HG02840 (cell line): ENCODE measurements around the gene OSCAR.
"Not testable (repeated sequence)": the region's sequence is repeated elsewhere in the genome, so short reads cannot be mapped to it uniquely, and the experiment has no call there.

Experiments used
- ATAC-seq: cut with Tn5 transposase; IDR thresholded peaks from one replicate; pipeline ENCODE4 v1.9.1; 2021; ENCODE audit warnings: mild to moderate bottlenecking, moderate library complexity, moderate number of reproducible peaks; ENCODE audit not compliant: unreplicated experiment, low FRiP score

OSCAR gene

DNA sequence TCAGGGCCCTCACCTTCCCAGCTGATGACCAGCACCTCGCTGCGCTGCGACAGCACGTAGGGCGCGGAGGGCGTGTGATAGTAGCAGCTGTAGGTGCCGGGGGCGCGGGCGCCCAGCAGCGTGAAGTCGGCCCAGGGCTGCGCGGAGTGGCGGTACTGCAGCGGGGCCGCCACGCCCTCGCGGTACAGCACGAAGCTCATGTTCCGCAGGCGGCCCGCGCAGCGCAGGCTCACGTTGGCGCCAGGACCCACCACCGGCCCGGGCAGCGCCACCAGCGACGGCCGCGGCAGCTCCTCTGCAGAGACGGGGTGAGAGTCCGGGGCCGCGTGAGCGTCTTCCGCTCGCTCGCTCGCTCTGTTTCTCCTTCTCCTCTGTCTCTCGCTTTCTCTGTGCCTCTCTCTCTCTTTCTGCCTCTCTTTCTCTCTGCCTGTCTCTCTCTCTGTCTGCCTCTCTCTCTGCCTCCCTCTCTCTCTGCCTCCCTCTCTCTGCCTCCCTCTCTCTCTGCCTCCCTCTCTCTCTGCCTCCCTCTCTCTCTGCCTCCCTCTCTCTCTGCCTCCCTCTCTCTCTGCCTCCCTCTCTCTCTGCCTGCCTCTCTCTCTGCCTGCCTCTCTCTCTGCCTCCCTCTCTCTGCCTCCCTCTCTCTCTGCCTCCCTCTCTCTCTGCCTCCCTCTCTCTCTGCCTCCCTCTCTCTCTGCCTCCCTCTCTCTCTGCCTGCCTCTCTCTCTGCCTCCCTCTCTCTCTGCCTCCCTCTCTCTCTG lies 4.6 kb downstream of the OSCAR start:
- ATAC-seq, result not testable (repeated sequence)

DNA sequence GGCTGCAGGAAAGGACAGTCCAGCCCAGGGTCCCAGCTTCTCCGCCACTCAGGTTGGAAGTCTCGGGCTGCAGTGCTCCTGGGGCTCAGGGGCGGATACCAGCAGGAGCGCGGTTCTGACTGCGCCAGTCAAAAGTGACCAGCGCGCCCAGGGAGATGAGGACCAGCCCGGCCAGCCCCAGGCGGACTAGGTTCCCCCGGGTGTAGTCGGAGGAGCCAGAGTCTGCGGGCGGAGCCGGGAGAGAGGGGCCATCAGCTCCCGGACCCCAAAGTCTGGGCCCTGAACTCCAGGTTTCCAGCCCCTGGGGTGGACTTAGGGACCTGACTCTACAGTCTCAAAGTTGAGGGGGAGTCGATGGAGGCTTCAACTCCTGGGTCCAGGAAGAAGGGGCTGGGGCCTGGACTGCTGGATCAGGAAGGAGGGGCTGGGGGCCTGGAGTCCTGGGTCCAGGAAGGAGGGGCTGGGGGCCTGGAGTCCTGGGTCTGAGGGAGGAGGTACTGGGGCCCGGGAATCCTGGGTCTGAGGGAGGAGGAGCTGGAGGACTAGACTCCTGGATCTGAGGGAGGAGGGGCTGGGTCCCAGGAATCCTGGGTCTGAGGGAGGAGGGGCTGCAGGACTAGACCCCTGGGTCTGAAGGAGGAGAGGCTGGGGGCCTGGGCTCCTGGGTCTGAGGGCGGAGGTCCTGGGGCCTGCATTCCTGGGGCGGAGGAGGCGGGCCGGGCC lies 5.3 kb downstream of the OSCAR start:
- no peak for ATAC-seq

DNA sequence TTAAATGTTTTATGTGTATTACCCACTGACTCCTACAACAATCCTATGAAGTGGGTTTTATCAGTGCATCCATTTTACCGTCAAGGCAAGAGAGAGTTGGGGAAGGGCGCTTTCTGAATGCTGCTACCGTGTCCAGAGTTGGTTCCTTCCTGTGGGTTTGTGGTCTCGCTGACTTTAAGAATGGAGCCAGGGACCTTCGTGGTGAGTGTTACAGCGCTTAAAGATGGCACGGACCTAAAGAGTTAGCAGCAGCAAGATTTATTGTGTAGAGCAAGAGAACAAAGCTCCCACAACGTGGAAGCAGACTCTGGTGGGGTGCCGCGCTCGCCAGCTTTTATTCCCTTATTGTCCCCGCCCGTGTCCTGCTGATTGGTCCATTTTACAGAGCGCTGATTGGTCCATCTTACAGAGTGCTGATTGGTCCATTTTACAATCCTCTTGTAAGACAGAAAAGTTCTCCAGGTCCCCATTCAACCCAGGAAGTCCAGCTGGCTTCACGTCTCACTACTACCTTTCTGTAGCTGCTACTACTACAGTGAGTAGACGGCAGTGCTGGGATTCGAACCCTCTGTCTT lies 6.1 kb downstream of the OSCAR start:
- ATAC-seq, result no peak

DNA sequence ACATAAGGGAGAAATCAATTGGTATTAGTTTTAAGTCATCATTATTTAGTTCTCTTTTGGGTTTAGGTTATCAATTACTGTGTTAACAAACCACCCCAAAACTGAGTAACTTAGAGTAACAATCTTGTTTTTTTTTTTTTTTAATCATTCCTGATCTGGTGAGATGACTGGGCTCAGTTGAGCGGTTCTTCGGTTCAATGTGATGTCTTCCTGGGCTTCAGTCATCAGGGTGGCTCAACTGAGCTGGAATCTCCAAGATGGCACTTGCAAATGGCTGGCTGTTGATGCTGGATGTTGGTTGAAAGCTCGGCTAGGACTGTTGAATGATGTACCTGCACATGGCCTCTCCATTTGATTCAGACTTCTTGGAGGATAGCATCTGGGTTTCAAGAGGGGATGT lies 16.2 kb downstream of the OSCAR start:
- no peak for ATAC-seq

DNA sequence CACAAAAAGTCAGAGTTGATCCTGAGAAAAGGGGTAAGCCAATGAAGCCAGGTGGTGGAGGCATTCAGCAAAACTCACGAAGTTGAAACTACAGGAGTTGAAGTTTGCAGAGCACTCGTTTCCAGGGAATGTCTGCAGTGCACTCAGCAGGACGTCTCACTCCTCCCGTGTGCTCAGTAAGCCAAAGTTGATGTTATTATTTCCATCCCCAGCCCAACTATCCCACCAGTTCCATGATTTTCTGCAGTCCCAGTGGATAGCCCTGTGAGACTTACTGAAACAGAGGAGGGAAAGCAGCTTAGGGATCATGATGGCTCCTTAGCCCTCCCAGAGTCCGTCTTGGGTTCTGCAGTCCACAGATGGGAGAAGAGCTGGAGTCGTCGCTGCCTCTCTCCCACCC lies 19.6 kb downstream of the OSCAR start, which contains the start of gene TARM1:
TSS of gene TARM1 (minus strand) at position 334 of the 400 bp plus-strand sequence. CDS start at position 309, 25 bp downstream.
- ATAC-seq, result no peak

DNA sequence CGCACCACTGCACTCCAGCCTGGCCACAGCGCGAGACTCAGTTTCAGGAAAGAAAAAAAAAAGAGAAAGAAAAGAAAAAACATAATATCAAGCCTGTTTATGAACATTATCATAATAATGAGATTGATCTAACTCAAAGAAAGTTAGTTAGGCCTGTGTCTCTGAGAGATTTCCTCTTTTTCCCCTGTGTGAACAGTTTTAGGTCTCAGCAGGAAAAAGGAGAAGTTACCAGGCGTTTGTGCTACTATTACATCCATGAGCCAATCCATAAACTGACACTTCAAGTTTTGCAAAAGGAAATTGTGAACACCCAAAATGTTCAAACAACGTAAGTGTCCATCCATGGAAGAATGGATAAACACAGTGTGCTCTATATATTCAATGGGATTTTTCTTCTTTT lies 23.3 kb downstream of the OSCAR start:
- ATAC-seq, result no peak

DNA sequence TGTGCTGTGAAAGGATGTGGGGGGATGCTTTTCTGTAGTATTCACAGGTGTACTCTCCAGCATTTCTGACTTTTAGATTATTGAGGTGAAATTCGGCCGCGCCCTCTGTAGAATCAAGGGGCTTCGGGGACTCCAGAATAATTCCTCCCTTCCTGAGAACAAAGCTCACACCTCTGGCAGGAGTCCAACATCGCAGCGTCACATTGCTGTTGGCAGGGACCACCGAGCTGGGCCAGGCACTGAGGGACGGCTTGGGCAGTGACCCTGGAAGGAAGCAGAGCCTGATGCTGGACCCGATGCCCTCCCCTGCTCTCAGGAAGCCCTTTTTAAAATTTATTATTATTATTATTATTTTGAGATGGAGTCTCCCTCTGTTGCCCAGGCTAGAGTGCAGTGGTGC lies 25.8 kb downstream of the OSCAR start:
- no peak for ATAC-seq

DNA sequence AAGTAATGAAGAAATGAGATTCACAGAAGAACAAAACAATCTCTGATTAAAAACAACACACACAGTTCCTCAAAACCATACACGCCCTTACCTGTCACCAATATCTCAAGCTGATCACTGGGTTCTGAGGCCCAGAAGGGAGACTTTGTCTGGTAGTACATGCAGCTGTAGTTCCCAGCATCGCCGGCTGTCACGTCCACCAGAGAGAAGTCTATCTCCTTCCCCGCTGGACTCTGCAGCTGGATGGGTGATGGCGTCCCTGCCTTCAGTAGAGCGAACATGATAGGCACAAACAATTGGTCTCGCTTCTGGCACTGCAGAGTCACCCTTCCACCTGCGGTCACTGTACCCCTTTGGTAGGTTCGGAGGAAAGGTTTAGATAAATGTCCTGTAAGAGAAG lies 26.8 kb downstream of the OSCAR start:
- ATAC-seq, result no peak

DNA sequence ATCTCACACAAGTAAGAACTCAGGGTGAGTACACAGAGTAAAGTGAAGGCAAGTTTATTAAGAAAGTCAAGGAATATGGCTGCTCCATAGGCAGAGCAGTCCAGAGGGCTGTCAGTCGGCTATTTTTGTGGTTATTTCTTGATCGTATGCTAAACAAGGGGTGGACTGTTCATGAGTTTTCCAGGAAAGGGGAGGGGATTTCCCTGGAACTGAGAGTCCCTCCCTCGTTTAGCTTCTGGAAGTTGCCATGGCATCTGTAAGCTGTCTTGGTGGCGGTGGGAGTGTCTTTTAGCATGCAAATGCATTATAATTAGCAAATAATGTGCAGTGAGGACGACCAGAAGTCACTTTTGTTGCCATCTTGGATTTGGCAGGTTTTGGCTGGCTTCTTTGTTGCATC lies 31.1 kb downstream of the OSCAR start:
- no peak for ATAC-seq

DNA sequence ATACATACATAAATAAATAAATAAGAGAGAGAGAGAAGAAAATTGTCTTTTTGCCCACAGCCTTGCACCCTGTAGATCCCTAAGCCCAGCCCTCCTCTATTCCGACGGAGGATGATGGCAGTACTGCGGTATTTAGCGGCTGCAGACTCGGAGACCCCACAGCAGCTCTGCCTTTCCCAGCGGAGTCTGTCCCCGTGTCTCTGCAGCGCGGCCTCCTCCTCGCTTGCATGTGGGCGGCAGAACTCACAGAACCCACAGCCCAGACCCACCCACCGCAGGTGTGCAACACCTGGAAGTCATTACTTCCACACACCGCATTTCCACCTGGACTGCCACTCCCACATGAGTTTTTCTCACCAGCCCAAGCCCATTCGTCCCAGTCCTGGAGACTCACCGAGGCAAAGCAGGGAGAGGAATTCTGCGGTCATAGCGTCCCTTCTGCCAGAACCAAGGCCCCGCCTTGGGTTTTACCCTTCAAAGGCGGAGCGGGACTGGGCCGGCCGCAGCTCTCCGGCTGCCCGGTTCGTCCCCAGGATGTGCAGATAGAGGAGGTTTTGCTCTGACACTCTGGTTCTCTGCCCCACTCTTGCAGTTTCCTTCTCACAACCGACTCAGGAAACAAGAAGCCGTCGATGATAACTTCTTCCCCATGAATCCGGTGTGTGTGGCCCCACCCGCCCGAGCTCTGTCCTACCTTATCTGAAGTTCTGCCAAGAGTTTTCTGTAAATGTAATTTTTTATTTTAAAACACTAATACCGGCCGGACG lies 37.1 kb downstream of the OSCAR start, which contains the start of gene VSTM1:
TSS of gene VSTM1 (minus strand) at position 548 of the 767 bp plus-strand sequence. CDS start at position 428, 120 bp downstream.
- ATAC-seq, result no peak

DNA sequence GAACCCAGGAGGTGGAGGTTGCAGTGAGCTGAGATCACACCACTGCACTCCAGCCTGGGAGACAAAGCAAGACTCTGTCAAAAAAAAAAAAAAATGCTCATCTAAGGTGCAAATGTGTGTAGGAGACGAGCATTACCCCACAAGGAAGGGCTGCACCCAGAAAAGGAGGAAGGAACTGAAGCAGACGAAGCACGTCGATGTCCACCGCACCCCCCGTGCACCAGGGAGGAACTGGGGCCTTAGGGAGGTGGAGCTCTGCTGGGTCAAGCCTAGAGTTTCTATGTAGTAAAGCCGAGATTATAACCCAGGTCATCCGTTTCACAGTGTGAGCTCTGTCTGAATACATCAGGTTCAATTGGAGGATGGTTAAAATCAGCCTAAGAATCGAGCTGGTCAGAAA lies 38.0 kb downstream of the OSCAR start:
- ATAC-seq, result no peak

DNA sequence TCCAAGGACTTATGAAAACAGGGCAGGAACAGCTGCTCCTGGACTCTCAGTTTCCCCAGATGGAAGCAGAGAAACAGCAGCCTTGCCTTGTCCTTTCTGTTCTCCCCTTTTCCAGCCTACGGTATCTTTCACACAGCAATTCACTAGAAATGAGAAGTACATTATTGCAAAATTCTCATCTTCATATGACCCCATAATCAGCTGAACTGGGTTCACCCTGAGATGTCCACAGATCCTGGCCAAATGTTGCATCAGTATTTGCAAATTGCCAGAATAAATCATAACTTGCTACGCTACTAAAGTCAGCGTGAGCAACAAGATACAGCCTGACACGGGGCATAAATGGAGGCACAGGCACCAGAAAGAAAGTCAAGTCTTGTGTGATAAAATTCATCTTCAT lies 53.0 kb downstream of the OSCAR start:
- ATAC-seq, result no peak

DNA sequence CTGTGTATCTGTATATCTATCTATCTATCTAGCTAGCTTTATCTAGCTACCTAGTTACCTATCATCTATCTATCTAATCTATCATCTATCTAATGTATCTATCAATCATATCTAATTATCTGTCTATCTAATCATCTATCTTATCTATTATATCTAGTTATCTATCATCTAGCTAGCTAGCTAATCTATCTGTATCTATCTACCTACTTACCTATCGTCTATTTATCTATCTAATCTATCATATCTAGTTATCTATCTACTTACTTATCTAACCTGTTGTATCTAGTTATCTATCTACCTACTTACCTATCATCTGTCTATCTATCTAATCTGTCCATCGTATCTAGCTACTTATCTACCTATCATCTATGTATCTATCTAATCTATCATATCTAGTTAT lies 54.8 kb downstream of the OSCAR start:
- ATAC-seq, result no peak
